Stimulated activated CD4-positive, alpha-beta T cell treated with anti-CD3 and anti-CD28 coated beads, TNF-alpha, amount 100 ng/mL, for 24 hours (primary cell): ENCODE measurements around the gene NKX3-2.

Source experiments
- DNase-seq, 3 experiments: peaks; one replicate each; pipeline ENCODE4 v3.0.0-alpha.2; 2020; ENCODE audit warnings: low read depth in 3 of 3

NKX3-2 gene

DNA sequence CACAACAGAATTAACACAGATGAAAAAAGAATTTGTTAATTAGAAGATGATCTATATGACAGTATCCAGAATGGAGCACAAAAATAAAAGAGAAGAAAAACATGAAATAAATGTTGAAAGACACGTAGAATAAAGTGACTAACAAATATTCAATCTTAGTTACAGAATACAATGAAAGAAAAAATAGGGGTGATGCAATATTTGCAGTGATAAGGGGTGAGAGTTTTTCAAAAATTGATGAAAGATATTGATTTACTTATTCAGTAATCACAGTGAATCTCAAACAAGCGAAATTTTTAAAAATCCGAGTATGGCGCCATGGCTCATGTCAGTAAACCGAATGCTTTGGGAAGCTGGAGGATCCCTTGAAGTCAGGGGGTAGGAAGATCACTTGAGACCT, 39.9 kb downstream of the NKX3-2 start:
- no peak for DNase-seq

DNA sequence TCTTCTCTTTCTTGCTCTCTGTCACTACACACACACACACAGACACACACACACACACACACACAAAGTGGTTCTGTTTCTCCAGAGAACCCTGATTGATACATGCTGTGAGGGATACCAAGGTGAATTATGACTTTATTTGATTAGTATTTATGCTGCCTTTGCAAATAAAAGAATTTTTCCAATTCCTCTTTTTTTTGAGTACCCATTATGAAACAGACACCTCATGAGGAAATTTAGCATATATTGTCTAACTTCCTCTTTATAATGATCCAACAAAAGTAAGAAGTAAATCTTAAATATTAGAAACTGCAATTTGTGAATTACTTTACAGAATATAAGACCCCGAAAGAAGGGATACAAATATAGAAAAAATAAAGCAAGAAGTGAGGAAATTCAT, 45.8 kb downstream of the NKX3-2 start:
- no peak for DNase-seq

DNA sequence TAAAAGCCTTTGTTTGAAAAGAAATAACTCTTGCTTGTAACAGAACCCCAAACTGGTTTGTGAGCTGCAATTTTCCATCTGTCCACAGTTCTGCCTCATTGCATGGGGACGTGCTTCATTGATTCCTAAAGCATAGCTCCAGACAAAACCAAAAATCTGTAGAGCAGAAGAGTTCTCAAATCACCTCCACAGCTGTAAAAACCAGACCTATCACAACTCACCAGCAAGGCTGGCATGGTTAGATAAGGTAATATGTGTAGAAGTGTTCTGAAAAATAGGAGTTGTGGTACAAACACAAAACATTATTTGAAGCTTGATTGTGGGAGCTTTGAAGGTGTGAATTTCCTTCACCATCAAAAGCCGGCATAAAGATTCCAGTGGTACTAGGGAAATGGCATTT, 47.7 kb downstream of the NKX3-2 start:
- no peak for DNase-seq

GRCh38 chr4:13495753-13496152, 48.6 kb downstream of the NKX3-2 start:
- DNase-seq = no peak

DNA sequence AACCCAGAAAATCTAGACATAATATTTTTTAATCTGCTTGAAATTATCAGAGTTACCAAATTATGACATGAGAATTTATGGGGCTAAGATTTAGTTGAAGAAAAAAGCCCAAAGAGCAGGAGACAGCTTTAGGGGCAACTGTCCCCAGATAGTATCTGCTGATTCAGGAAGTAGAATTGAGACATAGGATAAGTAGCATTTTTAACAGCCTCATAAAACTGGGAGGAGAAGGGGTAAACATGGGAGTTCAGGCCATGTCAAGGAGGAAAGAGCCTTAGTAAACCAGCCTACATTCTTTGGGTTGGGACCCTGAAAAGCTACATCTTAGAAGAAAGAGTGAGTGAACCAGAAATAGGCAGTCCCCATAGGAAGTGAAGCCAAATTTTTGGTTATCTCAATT, 50.5 kb downstream of the NKX3-2 start:
- DNase-seq = no peak

DNA sequence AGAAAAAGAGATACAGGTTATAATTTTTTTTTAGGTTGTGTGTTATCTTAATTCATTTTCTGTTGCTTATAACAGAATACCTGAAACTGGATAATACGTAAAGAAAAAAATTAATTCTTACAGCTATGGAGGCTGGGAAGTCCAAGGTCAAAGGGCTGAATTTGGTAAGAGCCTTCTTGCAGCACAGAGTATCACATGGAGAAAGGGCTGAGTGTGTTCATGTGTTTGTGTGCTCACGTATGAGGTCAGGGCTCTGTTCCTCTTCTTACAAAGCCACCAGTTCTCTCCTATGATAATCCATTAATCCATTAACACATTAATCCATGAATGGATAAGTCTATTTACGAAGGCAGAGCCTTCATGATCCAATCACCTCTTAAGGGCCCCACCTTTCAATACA, 51.6 kb downstream of the NKX3-2 start:
- DNase-seq = no peak
